Right forelimb (tissue), 1 donor: ENCODE measurements around the gene SLCO3A1.

Source experiments
- DNase-seq: peaks from one replicate; pipeline ENCODE4 v3.0.0-alpha.2; 2018

SLCO3A1 gene

GRCh38 chr15:91862891-91863504, 9.5 kb downstream of the SLCO3A1 start:
- no peak for DNase-seq

DNA sequence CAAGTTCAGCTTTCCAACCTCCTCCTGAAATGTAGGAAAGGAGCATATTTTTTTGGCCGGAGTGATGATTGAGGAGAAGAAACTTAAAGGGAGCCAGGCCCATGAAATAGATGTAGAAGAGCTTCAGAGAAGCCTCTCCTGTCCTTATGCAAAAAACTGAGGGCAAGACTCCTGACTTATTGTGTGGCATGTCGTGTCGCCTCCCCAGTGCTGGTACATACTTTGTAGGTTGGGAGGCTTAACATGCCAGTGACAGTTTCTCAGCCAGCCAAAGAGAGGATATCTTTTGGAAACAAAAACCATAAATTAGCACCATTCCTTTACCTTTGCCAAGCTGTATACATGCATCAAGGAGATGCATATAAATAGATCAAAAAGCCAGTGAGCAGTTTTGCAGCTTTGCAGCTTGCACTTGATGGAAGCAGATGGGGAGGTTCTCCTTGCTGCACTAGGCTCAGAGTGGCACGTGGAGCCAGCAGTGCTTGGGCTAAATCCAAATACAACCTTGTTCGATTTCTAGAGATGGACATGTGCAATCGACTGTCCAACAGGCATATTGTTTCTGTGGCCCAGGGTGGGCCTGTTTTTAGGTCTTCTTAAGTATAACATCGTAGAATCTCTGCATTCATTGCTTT, 10.2 kb downstream of the SLCO3A1 start:
- no peak for DNase-seq

- DNase-seq, result no peak
These were observed 11.2 kb downstream of the SLCO3A1 start for GRCh38 chr15:91864664-91865063.

- DNase-seq, result no peak
These were observed 12.0 kb downstream of the SLCO3A1 start for GRCh38 chr15:91865486-91865885.

DNA sequence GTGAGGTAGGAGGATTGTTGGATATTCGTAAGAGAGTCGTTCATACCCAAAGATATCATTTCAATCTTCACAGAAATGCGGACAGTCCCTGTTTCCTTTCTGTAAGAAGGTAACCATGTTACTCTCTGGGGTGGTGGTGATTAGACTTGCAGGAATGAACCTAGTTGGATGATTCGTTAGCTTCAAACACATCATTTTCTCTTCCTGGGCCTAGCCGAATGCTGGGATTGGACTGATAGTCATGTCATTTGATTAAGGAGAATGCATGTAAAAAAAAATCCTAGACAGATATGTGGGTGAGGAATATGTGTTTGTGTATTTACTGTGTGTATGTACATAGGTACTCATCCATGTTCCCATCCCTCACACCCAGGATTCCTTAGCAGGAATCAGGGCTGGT, 12.4 kb downstream of the SLCO3A1 start:
- no peak for DNase-seq

- no peak for DNase-seq
These were observed 12.9 kb downstream of the SLCO3A1 start for GRCh38 chr15:91866371-91866905.

- DNase-seq, result no peak
These were observed 13.5 kb downstream of the SLCO3A1 start for GRCh38 chr15:91866971-91867372.

DNA sequence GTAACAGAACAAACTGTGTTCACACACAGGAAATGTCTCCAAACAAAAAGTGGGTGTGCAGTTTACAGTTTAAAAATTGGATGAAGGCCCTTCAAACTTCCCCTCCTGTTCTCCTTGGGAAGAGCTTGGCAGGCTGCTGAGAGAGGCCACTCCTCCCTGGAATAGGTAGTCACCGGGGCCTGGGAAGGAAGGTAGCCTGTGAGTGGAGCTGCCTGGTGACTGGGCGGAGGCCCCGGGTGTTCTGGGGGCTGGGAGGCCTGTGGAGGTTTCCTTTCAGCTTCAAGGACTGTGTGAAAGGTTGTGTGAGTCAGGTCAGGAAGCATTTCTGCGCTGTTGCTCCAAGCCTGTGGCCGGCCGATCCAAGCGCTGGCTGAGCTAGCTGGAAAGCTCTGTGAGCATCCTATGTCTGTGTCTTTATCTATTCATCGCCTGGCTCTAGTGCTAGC, 14.1 kb downstream of the SLCO3A1 start:
- peak; percentile 73 for DNase-seq

- no peak for DNase-seq
These were observed 17.5 kb downstream of the SLCO3A1 start for GRCh38 chr15:91870876-91871537.

DNA sequence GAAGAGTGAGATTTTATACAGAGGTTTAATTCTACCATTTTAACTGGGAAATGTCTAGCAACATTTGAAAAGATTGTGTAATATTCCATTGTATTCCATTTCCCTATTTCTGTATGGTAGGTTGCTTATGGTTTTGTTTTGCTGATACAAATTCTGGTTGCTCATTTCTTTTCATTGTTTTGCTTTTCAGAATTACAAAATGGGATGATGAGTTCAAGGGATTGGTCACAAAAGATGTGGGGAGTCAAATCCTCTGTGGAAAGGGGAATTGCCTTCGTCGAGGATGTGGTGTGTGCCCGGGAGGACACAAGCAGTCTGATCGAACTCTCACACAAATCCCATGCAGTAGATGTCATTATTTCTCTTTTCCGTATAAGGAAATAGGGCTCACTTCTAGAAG, 18.3 kb downstream of the SLCO3A1 start:
- no peak for DNase-seq

DNA sequence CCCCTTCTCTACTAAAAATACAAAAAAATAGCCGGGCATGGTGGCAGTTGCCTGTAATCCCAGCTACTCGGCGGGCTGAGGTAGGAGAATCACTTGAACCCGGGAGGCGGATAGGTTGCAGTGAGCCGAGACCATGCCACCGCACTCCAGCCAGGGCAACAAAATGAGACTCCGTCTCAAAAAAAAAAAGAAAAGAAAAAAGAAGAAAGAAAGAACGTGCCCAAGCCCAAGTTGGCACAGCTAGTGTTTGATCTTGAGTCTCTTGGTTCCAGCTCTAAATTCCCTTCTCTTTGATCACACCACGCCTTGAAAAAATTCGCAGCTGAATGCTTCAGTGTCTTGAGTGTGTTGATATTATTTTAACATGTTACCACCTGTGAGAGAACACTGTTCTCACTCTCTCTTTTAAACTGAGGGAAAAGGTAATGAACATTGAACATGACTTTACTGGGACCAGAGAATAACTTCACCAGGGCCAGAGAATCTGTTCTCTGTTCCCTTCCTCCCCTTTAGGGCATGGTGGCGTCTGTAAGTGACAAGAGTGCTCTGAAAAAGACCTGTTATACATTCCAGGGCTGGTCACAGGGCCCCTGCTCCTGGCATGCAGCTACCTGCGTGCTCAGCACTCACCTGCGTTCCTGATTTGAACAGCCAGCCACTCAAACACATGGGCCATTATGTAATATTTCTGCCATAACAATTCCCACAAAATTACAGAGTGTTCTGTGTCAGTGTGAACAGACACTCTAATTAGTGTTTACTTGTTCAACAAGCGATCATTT, 19.0 kb downstream of the SLCO3A1 start:
- no peak for DNase-seq

- DNase-seq, result no peak
These were observed 19.6 kb downstream of the SLCO3A1 start for GRCh38 chr15:91873138-91873536.

- DNase-seq, result no peak
These were observed 20.7 kb downstream of the SLCO3A1 start for GRCh38 chr15:91874171-91874570.

- DNase-seq, result no peak
These were observed 21.6 kb downstream of the SLCO3A1 start for GRCh38 chr15:91874992-91875660.

- no peak for DNase-seq
These were observed 22.7 kb downstream of the SLCO3A1 start for GRCh38 chr15:91876187-91876586.

DNA sequence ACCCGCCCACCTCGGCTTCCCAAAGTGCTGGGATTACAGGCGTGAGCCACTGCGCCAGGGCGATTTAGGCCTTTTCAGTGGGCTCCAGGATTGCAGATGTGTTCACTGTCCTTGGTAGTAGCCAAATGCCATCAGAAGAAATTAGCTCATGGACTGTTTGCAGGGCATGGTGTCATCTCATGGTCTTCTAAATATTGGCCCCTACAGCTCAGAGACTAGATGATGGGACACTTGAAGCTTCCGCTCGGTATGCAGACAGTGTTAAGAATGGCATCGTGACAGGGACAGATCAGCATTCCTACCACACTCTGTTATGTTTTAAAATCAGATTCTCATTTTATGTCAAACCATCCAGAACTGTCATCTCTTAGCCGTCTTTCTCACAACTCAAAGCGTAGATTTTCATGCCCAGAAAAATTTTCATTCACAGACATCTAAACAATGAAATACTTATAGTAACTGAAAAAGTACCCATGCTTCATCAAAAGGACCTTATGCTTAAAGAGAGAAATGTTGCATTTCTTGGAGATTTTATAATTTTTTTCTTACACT, 24.9 kb downstream of the SLCO3A1 start:
- DNase-seq, result no peak

GRCh38 chr15:91879158-91879557, 25.6 kb downstream of the SLCO3A1 start:
- no peak for DNase-seq

- no peak for DNase-seq
These were observed 26.9 kb downstream of the SLCO3A1 start for GRCh38 chr15:91880373-91880772.

- DNase-seq, result no peak
These were observed 28.2 kb downstream of the SLCO3A1 start for GRCh38 chr15:91881569-91882297.

- DNase-seq, result no peak
These were observed 29.5 kb downstream of the SLCO3A1 start for GRCh38 chr15:91882858-91883586.

- DNase-seq, result no peak
These were observed 31.1 kb downstream of the SLCO3A1 start for GRCh38 chr15:91884606-91885005.
